DND-41 (cell line): ENCODE data around the gene VWF.

ENCODE experiments used
- EZH2 ChIP-seq: IDR thresholded peaks from 3 replicates; pipeline ENCODE4 v1.6.1; 2012; ENCODE audit warnings: borderline replicate concordance, low read depth, mild to moderate bottlenecking, moderate library complexity, low read length, inconsistent platforms; ENCODE audit not compliant: severe bottlenecking
- TF ChIP-seq, protein P1 (sequence below): IDR thresholded peaks from 2 replicates; pipeline ENCODE4 v1.5.1; 2012; ENCODE audit warnings: borderline replicate concordance, low read length, moderate library complexity, mild to moderate bottlenecking; ENCODE audit not compliant: poor library complexity, severe bottlenecking; ENCODE audit errors: extremely low read depth

DNA sequence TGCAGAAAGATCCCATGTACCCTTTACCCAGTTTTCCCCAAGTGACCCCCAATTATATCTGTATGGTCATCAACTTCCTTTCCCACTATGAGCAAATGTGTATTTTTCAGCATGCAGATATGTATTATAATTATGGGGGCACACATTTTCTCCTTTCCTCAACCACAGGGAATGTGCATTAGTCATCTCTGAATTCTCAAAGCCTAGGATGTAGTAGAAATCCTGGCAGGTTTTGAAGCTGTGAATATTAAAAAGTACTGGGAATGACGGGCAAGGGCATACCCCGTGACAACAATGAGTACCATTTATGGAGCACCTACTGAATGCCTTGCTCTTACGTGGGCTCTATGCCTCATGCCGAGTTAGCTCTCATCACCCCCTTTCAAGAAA, 71.5 kb downstream of the VWF start:
- TF ChIP-seq, protein P1, sequence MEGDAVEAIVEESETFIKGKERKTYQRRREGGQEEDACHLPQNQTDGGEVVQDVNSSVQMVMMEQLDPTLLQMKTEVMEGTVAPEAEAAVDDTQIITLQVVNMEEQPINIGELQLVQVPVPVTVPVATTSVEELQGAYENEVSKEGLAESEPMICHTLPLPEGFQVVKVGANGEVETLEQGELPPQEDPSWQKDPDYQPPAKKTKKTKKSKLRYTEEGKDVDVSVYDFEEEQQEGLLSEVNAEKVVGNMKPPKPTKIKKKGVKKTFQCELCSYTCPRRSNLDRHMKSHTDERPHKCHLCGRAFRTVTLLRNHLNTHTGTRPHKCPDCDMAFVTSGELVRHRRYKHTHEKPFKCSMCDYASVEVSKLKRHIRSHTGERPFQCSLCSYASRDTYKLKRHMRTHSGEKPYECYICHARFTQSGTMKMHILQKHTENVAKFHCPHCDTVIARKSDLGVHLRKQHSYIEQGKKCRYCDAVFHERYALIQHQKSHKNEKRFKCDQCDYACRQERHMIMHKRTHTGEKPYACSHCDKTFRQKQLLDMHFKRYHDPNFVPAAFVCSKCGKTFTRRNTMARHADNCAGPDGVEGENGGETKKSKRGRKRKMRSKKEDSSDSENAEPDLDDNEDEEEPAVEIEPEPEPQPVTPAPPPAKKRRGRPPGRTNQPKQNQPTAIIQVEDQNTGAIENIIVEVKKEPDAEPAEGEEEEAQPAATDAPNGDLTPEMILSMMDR = no peak
- TF ChIP-seq EZH2 = no peak
